ENCODE measurements around the gene OBSL1.

OBSL1 gene

GRCh38 chr2:219536425-219536824, 34.9 kb downstream of the OBSL1 start:
- TF ChIP-seq, protein P1, sequence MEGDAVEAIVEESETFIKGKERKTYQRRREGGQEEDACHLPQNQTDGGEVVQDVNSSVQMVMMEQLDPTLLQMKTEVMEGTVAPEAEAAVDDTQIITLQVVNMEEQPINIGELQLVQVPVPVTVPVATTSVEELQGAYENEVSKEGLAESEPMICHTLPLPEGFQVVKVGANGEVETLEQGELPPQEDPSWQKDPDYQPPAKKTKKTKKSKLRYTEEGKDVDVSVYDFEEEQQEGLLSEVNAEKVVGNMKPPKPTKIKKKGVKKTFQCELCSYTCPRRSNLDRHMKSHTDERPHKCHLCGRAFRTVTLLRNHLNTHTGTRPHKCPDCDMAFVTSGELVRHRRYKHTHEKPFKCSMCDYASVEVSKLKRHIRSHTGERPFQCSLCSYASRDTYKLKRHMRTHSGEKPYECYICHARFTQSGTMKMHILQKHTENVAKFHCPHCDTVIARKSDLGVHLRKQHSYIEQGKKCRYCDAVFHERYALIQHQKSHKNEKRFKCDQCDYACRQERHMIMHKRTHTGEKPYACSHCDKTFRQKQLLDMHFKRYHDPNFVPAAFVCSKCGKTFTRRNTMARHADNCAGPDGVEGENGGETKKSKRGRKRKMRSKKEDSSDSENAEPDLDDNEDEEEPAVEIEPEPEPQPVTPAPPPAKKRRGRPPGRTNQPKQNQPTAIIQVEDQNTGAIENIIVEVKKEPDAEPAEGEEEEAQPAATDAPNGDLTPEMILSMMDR (IDR thresholded peaks at IDR 0.05; ENCODE audit: low read depth, low read length), result no peak
- H3K4me3 ChIP-seq (ENCODE audit: low read depth, low read length), result no peak overlapping the region

- H3K4me3 ChIP-seq (ENCODE audit: low read depth, low read length), result no peak overlapping the region
- TF ChIP-seq, protein P1 (IDR thresholded peaks at IDR 0.05; ENCODE audit: low read depth, low read length), result no peak
Observed at GRCh38 chr2:219533930-219534661, 37.2 kb downstream of the OBSL1 start.

DNA sequence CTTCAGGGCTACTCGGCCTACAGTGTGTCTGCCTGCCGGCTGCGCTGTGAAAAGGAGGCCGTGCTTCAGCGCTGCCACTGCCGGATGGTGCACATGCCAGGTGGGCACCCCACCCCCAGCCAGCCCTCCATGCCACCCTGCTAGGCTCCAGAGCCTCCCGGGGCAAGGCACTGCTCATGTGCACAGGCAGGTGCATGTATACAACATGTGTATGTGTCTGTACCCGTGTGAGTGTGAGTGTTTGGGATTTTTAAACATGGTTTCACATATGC, 39.0 kb downstream of the OBSL1 start:
- no peak overlapping the region for H3K4me3 ChIP-seq (ENCODE audit: low read depth, low read length)
- TF ChIP-seq, protein P1 (IDR thresholded peaks at IDR 0.05; ENCODE audit: low read depth, low read length), result no peak

GRCh38 chr2:219531639-219532377, 39.5 kb downstream of the OBSL1 start:
- TF ChIP-seq, protein P1 (IDR thresholded peaks at IDR 0.05; ENCODE audit: low read depth, low read length), result no peak
- no peak overlapping the region for H3K4me3 ChIP-seq (ENCODE audit: low read depth, low read length)

DNA sequence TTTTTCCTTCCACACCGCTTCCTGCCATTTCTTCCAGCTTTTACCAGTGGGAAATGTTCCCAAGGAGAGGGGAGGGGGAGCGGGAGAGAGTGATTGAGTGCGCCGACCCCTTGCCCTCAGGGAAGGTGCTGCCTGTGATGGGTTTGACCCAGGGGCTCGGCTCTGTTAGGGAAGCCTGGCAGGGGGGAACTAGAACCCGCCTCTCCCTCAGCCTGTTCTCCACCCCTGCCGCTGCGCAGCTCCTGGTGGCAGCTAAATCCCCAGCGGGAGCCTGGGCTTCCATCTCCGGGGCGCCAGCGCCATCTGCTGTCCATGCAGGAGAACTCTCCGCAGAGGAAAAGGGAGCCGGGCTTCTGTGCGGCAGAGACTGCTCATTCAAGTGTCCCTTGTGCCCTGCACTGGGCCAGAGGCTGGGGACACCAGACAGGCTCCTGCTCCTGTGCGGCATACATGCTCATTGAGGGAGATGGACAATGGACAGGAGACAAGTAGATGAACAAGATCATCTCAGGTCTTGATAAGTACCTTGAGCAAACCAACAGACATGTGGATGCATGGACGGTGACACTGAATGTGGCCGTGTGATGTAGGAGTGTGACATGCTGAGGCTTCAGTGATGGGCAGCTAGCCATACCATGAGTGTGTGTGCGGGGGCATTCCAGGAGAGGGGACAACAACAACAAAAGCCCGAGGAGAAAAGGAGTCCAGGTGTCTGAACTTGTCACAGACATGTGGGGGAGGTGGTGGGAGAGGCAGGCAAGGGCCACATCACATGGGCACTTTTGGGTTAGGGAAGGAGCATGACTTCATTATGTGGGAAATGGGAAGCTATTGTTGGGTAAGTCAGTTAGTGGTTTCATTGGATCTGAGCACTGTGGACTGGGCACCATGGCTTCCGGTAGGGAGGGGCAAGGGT, 41.0 kb downstream of the OBSL1 start:
- peak overlapping the region; percentile 37 for H3K4me3 ChIP-seq (ENCODE audit: low read depth, low read length)

DNA sequence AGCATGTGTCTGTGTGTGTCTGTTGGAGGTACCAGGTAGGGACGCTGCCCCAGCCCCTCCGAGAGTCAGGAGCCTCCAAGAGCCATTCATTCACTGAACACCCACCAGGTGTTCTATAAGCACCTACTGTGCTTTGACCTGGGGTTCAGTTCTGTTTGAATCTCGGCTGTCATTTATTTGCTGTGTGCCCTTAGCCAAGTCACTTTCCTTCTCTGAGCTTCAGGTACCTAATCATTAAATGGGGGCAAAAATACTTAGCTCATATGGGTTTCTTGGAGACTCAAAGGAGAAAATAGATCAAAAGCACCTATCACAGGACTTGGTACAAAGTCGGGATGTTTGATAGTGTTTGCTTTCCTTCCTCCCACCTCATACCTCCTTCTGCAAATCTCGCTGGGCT, 43.9 kb downstream of the OBSL1 start:
- H3K4me3 ChIP-seq (ENCODE audit: low read depth, low read length), result no peak overlapping the region
- TF ChIP-seq, protein P1 (IDR thresholded peaks at IDR 0.05; ENCODE audit: low read depth, low read length), result no peak

More for the DNA sequence above, 41.0 kb downstream of the OBSL1 start:
- TF ChIP-seq, protein P1 (IDR thresholded peaks at IDR 0.05; ENCODE audit: low read depth, low read length), result peak; percentile 93

All from WI38 (cell line).